ENCODE results near the gene IGFBP4.
"Not testable (repeated sequence)": the region's sequence is repeated elsewhere in the genome, so short reads cannot be mapped to it uniquely, and the experiment has no call there.

The IGFBP4 gene

GRCh38 chr17:40443196-40443987 is at the start of gene IGFBP4:
IGFBP4 (plus strand) TSS chr17:40443450; CDS start chr17:40443736, 286 bp downstream.
- DNase-seq, result peak; percentile 74 to 77

- DNase-seq, result no peak
Measured at GRCh38 chr17:40399185-40399584, 44.1 kb upstream of the IGFBP4 start.

- no peak for DNase-seq
Measured at GRCh38 chr17:40402668-40403067, 40.6 kb upstream of the IGFBP4 start.

- no peak for DNase-seq
Measured at GRCh38 chr17:40404003-40404402, 39.2 kb upstream of the IGFBP4 start.

- no peak for DNase-seq
Measured at GRCh38 chr17:40407460-40407859, 35.8 kb upstream of the IGFBP4 start.

GRCh38 chr17:40409540-40409939 is 33.7 kb upstream of the IGFBP4 start:
- DNase-seq, result not testable (repeated sequence)

GRCh38 chr17:40410082-40410481 is 33.2 kb upstream of the IGFBP4 start:
- DNase-seq, result no peak

GRCh38 chr17:40411821-40412220 is 31.4 kb upstream of the IGFBP4 start:
- DNase-seq, result no peak

GRCh38 chr17:40412880-40413279 is 30.4 kb upstream of the IGFBP4 start:
- DNase-seq, result no peak

- DNase-seq, result not testable (repeated sequence)
Measured at GRCh38 chr17:40414312-40414711, 28.9 kb upstream of the IGFBP4 start.

- DNase-seq, result no peak
Measured at GRCh38 chr17:40415390-40415789, 27.9 kb upstream of the IGFBP4 start.

GRCh38 chr17:40416671-40417070 is 26.6 kb upstream of the IGFBP4 start:
- no peak for DNase-seq

GRCh38 chr17:40417258-40417608 is 26.0 kb upstream of the IGFBP4 start:
- DNase-seq, result no peak

GRCh38 chr17:40417609-40418427 is 25.4 kb upstream of the IGFBP4 start, which contains the start of gene TOP2A:
TOP2A (minus strand) TSS chr17:40417896; CDS start chr17:40417791, 105 bp downstream.
- DNase-seq, result peak; percentile 91 to 94

GRCh38 chr17:40418428-40418706 is 24.9 kb upstream of the IGFBP4 start:
- peak in 1 of 2 donors; percentile 28 for DNase-seq

GRCh38 chr17:40419559-40420331 is 23.5 kb upstream of the IGFBP4 start:
- DNase-seq, result no peak

GRCh38 chr17:40422990-40423633 is 20.1 kb upstream of the IGFBP4 start:
- DNase-seq, result no peak

GRCh38 chr17:40425741-40426140 is 17.5 kb upstream of the IGFBP4 start:
- no peak for DNase-seq

- DNase-seq, result no peak
Measured at GRCh38 chr17:40427002-40427491, 16.2 kb upstream of the IGFBP4 start.

GRCh38 chr17:40430272-40431230 is 12.7 kb upstream of the IGFBP4 start:
- DNase-seq, result no peak

GRCh38 chr17:40431231-40431602 is 12.0 kb upstream of the IGFBP4 start:
- DNase-seq, result no peak

Measured in stimulated activated CD4-positive, alpha-beta T cell treated with anti-CD3 and anti-CD28 coated beads, Interleukin-2, amount 100 ng/mL, for 24 hours (primary cell).